Raji (cell line): ENCODE data around the gene AP1S3.
A peak's percentile ranks its signal among the peaks of the same experiment; 100 is the strongest.

Source experiments
- POLR2A ChIP-seq: IDR thresholded peaks from 2 replicates; pipeline ENCODE4 v1.6.1; 2011; ENCODE audit warnings: low read depth, low read length, control low read depth; ENCODE audit not compliant: insufficient read depth

The AP1S3 gene

GRCh38 chr2:223824301-223824700 is 13.1 kb downstream of the AP1S3 start:
- TF ChIP-seq POLR2A: no peak

GRCh38 chr2:223822818-223823217 is 14.6 kb downstream of the AP1S3 start:
- TF ChIP-seq POLR2A: 0 out of 2 replicates have a peak, but pooled peaks have one; percentile 29

GRCh38 chr2:223820549-223820948 is 16.8 kb downstream of the AP1S3 start:
- TF ChIP-seq POLR2A: no peak

- no peak for TF ChIP-seq POLR2A
Measured at GRCh38 chr2:223819891-223820290, 17.5 kb downstream of the AP1S3 start.

GRCh38 chr2:223815884-223816570 is 21.4 kb downstream of the AP1S3 start:
- no peak for TF ChIP-seq POLR2A

- TF ChIP-seq POLR2A: no peak
Measured at GRCh38 chr2:223815186-223815883, 22.0 kb downstream of the AP1S3 start.

- TF ChIP-seq POLR2A: no peak
Measured at GRCh38 chr2:223813329-223813728, 24.1 kb downstream of the AP1S3 start.

GRCh38 chr2:223811757-223812156 is 25.6 kb downstream of the AP1S3 start:
- no peak for TF ChIP-seq POLR2A

- TF ChIP-seq POLR2A: no peak
Measured at GRCh38 chr2:223805008-223805407, 32.4 kb downstream of the AP1S3 start.

- no peak for TF ChIP-seq POLR2A
Measured at GRCh38 chr2:223801736-223802135, 35.6 kb downstream of the AP1S3 start.

- 0 out of 2 replicates have a peak, but pooled peaks have one; percentile 22 for TF ChIP-seq POLR2A
Measured at GRCh38 chr2:223800908-223801307, 36.5 kb downstream of the AP1S3 start.

GRCh38 chr2:223797811-223798721 is 39.3 kb downstream of the AP1S3 start:
- TF ChIP-seq POLR2A: peak; percentile 49; the same call in 1 of the 2 replicates

GRCh38 chr2:223797037-223797436 is 40.3 kb downstream of the AP1S3 start:
- no peak for TF ChIP-seq POLR2A

- TF ChIP-seq POLR2A: no peak
Measured at GRCh38 chr2:223789423-223789822, 48.0 kb downstream of the AP1S3 start.

GRCh38 chr2:223788826-223789225 is 48.6 kb downstream of the AP1S3 start:
- TF ChIP-seq POLR2A: no peak
